A673 (cell line): ENCODE results near the gene SCARF1.

ENCODE experiments used
- EZH2 ChIP-seq: fragments of 200-600 bp; sonication (generic); IDR thresholded peaks from 2 replicates; pipeline ENCODE4 v1.6.1; 2017; ENCODE audit warnings: borderline replicate concordance, low read depth, mild to moderate bottlenecking, mixed read lengths, antibody characterized with exemption, low read length; ENCODE audit not compliant: poor library complexity, severe bottlenecking
- TF ChIP-seq, protein P1 (sequence below): fragments of 300-800, 200-600 bp; sonication (generic); conservative IDR thresholded peaks from 2 replicates; pipeline ENCODE4 v1.5.1; 2017; ENCODE audit warnings: low read depth, mild to moderate bottlenecking, antibody characterized with exemption, low read length, moderate library complexity, mixed read lengths

DNA sequence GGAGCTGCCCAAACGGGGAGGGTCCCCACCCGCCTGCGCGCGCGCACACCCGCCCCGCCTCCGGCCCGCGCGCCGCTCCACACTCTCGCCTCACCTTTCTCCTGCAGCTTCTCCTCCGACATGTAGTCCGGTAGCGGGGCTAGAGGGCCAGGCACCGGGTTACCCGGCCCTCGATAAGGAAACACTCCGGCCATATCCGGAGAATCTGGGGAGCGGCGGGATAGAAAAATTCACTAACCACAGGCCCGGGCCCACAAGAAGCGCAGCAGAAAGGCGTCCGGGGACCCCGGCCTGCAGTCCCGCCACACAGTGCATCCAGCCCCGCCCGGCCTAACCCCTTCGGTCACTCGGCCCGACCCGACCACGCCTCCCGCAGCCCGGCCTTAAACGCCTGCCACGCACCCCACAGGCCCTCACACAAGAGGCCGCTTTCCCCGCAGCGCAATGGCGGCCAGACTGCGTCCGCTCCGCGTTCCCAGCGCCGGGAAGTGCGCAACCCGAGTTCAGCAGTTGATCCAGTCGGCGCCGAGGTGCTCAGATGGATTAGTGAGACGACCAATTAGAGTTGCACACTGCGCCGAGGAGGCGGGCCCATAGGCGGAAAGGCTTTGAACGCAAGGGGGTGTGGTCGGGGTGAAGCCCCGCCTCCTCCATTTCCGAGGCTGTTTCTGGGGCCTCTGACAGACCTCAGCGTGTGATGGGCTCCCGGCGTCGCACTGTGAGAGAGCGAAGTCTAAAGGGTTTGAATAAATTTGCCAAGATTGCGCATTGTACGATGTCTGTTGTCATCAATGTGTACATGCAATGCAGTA lies 39.1 kb upstream of the SCARF1 start, which contains the start of gene PRPF8:
- no peak for TF ChIP-seq EZH2
- TF ChIP-seq, protein P1, sequence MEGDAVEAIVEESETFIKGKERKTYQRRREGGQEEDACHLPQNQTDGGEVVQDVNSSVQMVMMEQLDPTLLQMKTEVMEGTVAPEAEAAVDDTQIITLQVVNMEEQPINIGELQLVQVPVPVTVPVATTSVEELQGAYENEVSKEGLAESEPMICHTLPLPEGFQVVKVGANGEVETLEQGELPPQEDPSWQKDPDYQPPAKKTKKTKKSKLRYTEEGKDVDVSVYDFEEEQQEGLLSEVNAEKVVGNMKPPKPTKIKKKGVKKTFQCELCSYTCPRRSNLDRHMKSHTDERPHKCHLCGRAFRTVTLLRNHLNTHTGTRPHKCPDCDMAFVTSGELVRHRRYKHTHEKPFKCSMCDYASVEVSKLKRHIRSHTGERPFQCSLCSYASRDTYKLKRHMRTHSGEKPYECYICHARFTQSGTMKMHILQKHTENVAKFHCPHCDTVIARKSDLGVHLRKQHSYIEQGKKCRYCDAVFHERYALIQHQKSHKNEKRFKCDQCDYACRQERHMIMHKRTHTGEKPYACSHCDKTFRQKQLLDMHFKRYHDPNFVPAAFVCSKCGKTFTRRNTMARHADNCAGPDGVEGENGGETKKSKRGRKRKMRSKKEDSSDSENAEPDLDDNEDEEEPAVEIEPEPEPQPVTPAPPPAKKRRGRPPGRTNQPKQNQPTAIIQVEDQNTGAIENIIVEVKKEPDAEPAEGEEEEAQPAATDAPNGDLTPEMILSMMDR = no peak
